ENCODE measurements around the gene ZSCAN32.

The ZSCAN32 gene

DNA sequence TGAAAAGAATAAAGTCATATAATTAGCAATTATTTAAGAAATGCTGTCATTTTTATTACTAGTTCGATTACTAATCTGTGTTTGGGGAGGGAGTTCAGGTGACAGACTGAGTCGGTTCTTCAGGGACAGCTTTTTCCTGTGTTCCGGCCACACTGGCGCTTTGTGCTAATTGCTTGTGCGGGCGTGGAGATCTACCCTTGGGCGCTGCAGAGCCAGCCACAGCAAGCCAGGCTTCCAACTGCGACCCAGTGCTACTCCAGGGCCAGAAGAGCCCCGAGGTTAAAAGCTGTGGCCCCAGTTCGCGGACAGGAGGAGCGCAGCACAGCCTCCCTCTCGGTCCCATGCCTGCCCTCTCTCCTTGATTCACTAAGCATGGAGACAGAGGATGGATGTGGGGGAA, 51.6 kb downstream of the ZSCAN32 start:
- Histone ChIP-seq H3K36me3 (ENCODE audit: control insufficient read depth, insufficient read depth, low read length) (no peaks in the 10 kb centered on the region), H3K9ac (ENCODE audit: low read length) (no peak overlapping the region), H3K9me3 (ENCODE audit: control insufficient read depth, low read length) (no peaks in the 10 kb centered on the region), H3K4me1 (ENCODE audit: control insufficient read depth, insufficient read depth, low read length) (no peaks in the 10 kb centered on the region), H3K27me3 (ENCODE audit: control insufficient read depth, insufficient read depth, low read length) (no peaks in the 10 kb centered on the region), H3K4me3 (ENCODE audit: low read length) (no peak overlapping the region)

DNA sequence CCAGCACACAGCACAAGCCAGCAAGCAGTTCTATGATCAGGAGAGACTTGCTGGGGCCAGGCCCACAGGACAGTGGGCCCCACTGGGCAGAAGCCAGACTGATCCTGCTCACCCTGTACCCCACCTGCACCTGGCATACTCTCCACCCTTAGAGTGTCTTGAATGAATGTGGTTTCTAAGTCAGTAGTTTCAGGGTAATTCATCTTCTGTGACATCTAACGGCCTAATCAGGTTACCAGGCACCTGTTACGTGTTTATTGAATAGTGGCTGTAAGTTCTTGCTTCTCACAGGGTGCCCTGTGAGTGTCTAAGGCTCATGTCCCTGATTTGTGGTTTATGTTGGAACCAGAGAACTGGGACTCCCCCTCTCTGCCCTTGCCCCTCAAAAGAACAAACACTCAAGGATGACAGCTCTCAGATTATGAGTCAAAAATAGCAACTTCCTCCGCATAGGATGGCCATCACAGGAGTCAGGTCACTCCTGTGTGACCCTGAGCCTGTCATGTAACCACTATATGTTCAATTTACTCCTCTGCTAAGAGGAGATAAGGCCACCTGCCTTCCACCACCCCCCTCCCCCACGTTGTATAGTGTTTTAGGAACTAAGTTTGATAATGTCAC, 52.1 kb downstream of the ZSCAN32 start:
- no peaks in the 10 kb centered on the region for H3K9me3 ChIP-seq (ENCODE audit: control insufficient read depth, low read length)
- H3K9ac ChIP-seq (ENCODE audit: low read length), result no peak overlapping the region
- H3K27me3 ChIP-seq (ENCODE audit: control insufficient read depth, insufficient read depth, low read length), result no peaks in the 10 kb centered on the region
- no peaks in the 10 kb centered on the region for H3K36me3 ChIP-seq (ENCODE audit: control insufficient read depth, insufficient read depth, low read length)
- no peak overlapping the region for H3K4me3 ChIP-seq (ENCODE audit: low read length)
- H3K4me1 ChIP-seq (ENCODE audit: control insufficient read depth, insufficient read depth, low read length), result no peaks in the 10 kb centered on the region

DNA sequence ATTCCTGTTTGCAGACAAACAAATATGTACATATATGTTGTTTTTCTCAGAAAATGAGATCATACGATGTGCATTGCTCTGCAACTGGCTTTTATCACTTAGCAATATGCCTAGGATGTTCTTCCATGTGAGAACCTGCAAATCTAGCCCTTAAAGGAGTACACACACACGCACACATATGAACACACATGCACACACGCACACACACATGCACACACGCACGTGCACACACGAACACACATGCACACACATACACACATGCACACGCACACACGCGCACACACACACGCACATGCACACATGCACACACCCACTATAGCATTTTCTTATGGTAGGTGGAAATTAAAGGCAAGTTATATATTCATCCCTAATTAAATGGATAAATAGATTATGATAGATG, 53.2 kb downstream of the ZSCAN32 start:
- no peaks in the 10 kb centered on the region for H3K36me3 ChIP-seq (ENCODE audit: control insufficient read depth, insufficient read depth, low read length)
- no peaks in the 10 kb centered on the region for H3K4me1 ChIP-seq (ENCODE audit: control insufficient read depth, insufficient read depth, low read length)
- no peak overlapping the region for H3K4me3 ChIP-seq (ENCODE audit: low read length)
- H3K27me3 ChIP-seq (ENCODE audit: control insufficient read depth, insufficient read depth, low read length), result no peaks in the 10 kb centered on the region
- no peaks in the 10 kb centered on the region for H3K9me3 ChIP-seq (ENCODE audit: control insufficient read depth, low read length)
- H3K9ac ChIP-seq (ENCODE audit: low read length), result no peak overlapping the region

DNA sequence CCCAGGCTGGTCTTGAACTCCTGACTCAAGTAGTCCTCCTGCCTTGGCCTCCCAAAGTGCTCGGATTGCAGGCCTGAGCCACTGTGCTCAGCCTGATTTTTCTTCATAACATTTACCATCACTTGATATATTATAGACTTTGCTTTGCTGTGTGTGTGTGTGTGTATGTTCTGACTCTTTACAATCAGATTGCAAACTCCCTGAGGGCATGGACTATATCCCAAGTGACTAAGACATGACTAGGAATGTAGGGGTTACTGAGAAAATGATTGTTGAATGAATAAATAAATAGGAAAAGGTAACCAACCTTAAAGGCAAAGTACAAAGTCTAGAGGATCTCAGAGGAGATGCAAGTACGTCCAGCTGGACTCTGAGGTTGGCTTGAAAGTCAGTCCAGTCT, 54.8 kb downstream of the ZSCAN32 start:
- no peaks in the 10 kb centered on the region for H3K9me3 ChIP-seq (ENCODE audit: control insufficient read depth, low read length)
- no peaks in the 10 kb centered on the region for H3K36me3 ChIP-seq (ENCODE audit: control insufficient read depth, insufficient read depth, low read length)
- H3K9ac ChIP-seq (ENCODE audit: low read length), result no peak overlapping the region
- no peaks in the 10 kb centered on the region for H3K4me1 ChIP-seq (ENCODE audit: control insufficient read depth, insufficient read depth, low read length)
- no peak overlapping the region for H3K4me3 ChIP-seq (ENCODE audit: low read length)
- H3K27me3 ChIP-seq (ENCODE audit: control insufficient read depth, insufficient read depth, low read length), result no peaks in the 10 kb centered on the region

All from mucosa of stomach (tissue), 1 donor.